Panc1 (cell line): ENCODE measurements around the gene CENPU. TPM values are rescaled to one million over a fixed set of nuclear protein-coding genes. Genes with fewer than 3 reads are reported as not detected.

ENCODE experiments used
- ATAC-seq: fragments of 200-7000 bp; cut with Tn5 transposase; 2 replicates; pipeline ENCODE4 v1.9.1; 2020; ENCODE audit warnings: mild to moderate bottlenecking, moderate library complexity
- BruUV-seq: library from RNA; stranded (reverse); fragments of 400-500 nt; replicated peaks from 2 replicates; lab custom pipeline; 2021; lab: Mats Ljungman, UMichigan
- CTCF ChIA-PET: fragments of 300-600 bp; sonication (Branson Sonifier 250); formaldehyde crosslinking; loops from one replicate; lab custom pipeline; 2022; ENCODE audit warnings: antibody characterized with exemption; lab: Charles Lee
- POLR2A ChIA-PET: fragments of 300-600 bp; sonication (Branson Sonifier 250); formaldehyde crosslinking; loops from one replicate; lab custom pipeline; 2022; ENCODE audit warnings: antibody characterized with exemption; lab: Charles Lee
- DNase-seq: peaks from one replicate; pipeline ENCODE4 v3.0.0-alpha.2; 2010; ENCODE audit warnings: low read depth, low spot score
- H3K27ac ChIP-seq: 2 replicates; pipeline ENCODE4 v1.5.1; 2011; ENCODE audit warnings: mild to moderate bottlenecking, low read length, inconsistent platforms
- H3K27me3 ChIP-seq: fragments of 200-500 bp; sonication (Bioruptor generic); 2 replicates; pipeline ENCODE4 v1.6.0; 2014; ENCODE audit warnings: low read length, inconsistent platforms; ENCODE audit not compliant: control insufficient read depth, insufficient read depth
- H3K36me3 ChIP-seq: fragments of 200-500 bp; sonication (Bioruptor generic); 2 replicates; pipeline ENCODE4 v1.5.1; 2014; ENCODE audit warnings: inconsistent platforms, mild to moderate bottlenecking, low read length, moderate library complexity; ENCODE audit not compliant: control insufficient read depth, insufficient read depth
- H3K4me1 ChIP-seq: 2 replicates; pipeline ENCODE4 v1.5.1; 2011; ENCODE audit warnings: inconsistent platforms, mild to moderate bottlenecking, low read length, moderate library complexity; ENCODE audit not compliant: control insufficient read depth, insufficient read depth
- H3K4me3 ChIP-seq, 2 experiments: 2 replicates each; pipeline ENCODE4 v1.5.1; 2011 to 2012; ENCODE audit warnings: low read depth in 2 of 2, low read length in 2 of 2, mild to moderate bottlenecking in 2 of 2, inconsistent platforms in 1 of 2, moderate library complexity in 1 of 2
- H3K9me3 ChIP-seq: fragments of 200-500 bp; sonication (Bioruptor generic); 2 replicates; pipeline ENCODE4 v1.5.1; 2014; ENCODE audit warnings: low read depth, mild to moderate bottlenecking, inconsistent platforms, low read length, moderate library complexity; ENCODE audit not compliant: control insufficient read depth, insufficient read depth
- CTCF ChIP-seq: fragments of 450-650 bp; IDR thresholded peaks from 2 replicates; pipeline ENCODE4 v1.5.1; 2017; ENCODE audit warnings: mild to moderate bottlenecking
- POLR2AphosphoS5 ChIP-seq: IDR thresholded peaks from 2 replicates; pipeline ENCODE4 v1.6.1; 2012; ENCODE audit warnings: mild to moderate bottlenecking, low read depth, low read length, moderate library complexity
- REST ChIP-seq, 2 experiments: IDR thresholded peaks; 2 replicates each; pipeline ENCODE4 v1.6.1; 2011 to 2012; ENCODE audit warnings: low read depth in 2 of 2, control low read depth in 1 of 2, low read length in 1 of 2, mild to moderate bottlenecking in 1 of 2, moderate library complexity in 1 of 2; ENCODE audit not compliant: insufficient read depth in 1 of 2
- SIN3A ChIP-seq: IDR thresholded peaks from 2 replicates; pipeline ENCODE4 v1.6.1; 2012; ENCODE audit warnings: low read depth, mild to moderate bottlenecking, low read length, moderate library complexity, borderline replicate concordance; ENCODE audit not compliant: insufficient read depth
- TCF7L2 ChIP-seq: IDR thresholded peaks from 2 replicates; pipeline ENCODE4 v1.6.1; 2011; ENCODE audit warnings: mild to moderate bottlenecking, low read depth, low read length, inconsistent platforms
- in situ Hi-C: cut with HindIII; loops from 2 replicates; pipeline ENCODE4 v1.10.0; 2016; ENCODE audit warnings: low sequenced_read_pairs, low pct_unique_long_range_greater_than_20kb
- intact Hi-C: fragments of 100-400 bp; cut with micrococcal nuclease; formaldehyde crosslinking; loops from one replicate; pipeline ENCODE4 v1.10.0; 2022; ENCODE audit not compliant: unreplicated experiment
- total RNA-seq: library from RNA; stranded (reverse); gene quantifications from one replicate; pipeline ENCODE4 v1.2.1, GENCODE V29; 2021; ENCODE audit not compliant: unreplicated experiment

The CENPU gene
- total RNA-seq, 1 experiment from 2014 or later, result 16.6 TPM

GRCh38 chr4:184751585-184751956, 17.7 kb upstream of the CENPU start:
- CTCF ChIA-PET, result no interaction called here
- intact Hi-C loops, result no loop called here
- in situ Hi-C loops, result no loop called here
- Histone ChIP-seq H3K27ac (no peak overlapping the region), H3K9me3 (no peaks in the 10 kb centered on the region), H3K4me3 (no peak overlapping the region), H3K36me3 (no peaks in the 10 kb centered on the region), H3K27me3 (no peaks in the 10 kb centered on the region), H3K4me1 (no peaks in the 10 kb centered on the region)
- DNase-seq, result no peak
- TF ChIP-seq TCF7L2, result no peak
- TF ChIP-seq SIN3A, result no peak
- TF ChIP-seq REST (IDR thresholded peaks at IDR 0.05; ENCODE audit: insufficient read depth in 1 of 2, low read depth in 2 of 2, low read length in 1 of 2), result no peak
- TF ChIP-seq CTCF, result no peak
- no peak for TF ChIP-seq POLR2AphosphoS5
- POLR2A ChIA-PET, result no interaction called here
- no TSS peak for BruUV-seq
- no peak for ATAC-seq

- no peaks in the 10 kb centered on the region for H3K9me3 ChIP-seq
- TF ChIP-seq TCF7L2 (no peak), SIN3A (no peak)
- intact Hi-C loops, result no loop called here
- ATAC-seq (no peak), DNase-seq (no peak)
- no peak overlapping the region for H3K27ac ChIP-seq
- H3K36me3 ChIP-seq, result no peaks in the 10 kb centered on the region
- ChIA-PET POLR2A (interaction anchor here (0.5 kb wide), 1 partner anchor 226 kb away, joined by 3 read pairs; no protein-coding TSS in a partner anchor), CTCF (no interaction called here)
- no TSS peak for BruUV-seq
- no peaks in the 10 kb centered on the region for H3K27me3 ChIP-seq
- H3K4me1 ChIP-seq, result no peaks in the 10 kb centered on the region
- in situ Hi-C loops, result no loop called here
- H3K4me3 ChIP-seq, result no peak overlapping the region
Observed at GRCh38 chr4:184750926-184751584, 17.2 kb upstream of the CENPU start.

- ATAC-seq (no peak), DNase-seq (no peak)
- in situ Hi-C loops (no loop called here), intact Hi-C loops (loop anchor here (10.0 kb wide), 1 partner anchor 257 kb away; no protein-coding TSS in a partner anchor)
- Histone ChIP-seq H3K36me3 (no peaks in the 10 kb centered on the region), H3K27me3 (no peaks in the 10 kb centered on the region), H3K27ac (no peak overlapping the region), H3K4me3 (no peak overlapping the region), H3K9me3 (no peaks in the 10 kb centered on the region), H3K4me1 (no peaks in the 10 kb centered on the region)
- ChIA-PET CTCF (no interaction called here), POLR2A (no interaction called here)
- no peak for TF ChIP-seq REST (IDR thresholded peaks at IDR 0.05; ENCODE audit: insufficient read depth in 1 of 2, low read depth in 2 of 2, low read length in 1 of 2)
- TF ChIP-seq TCF7L2, result no peak
- no peak for TF ChIP-seq POLR2AphosphoS5
- TF ChIP-seq SIN3A, result no peak
- TF ChIP-seq CTCF, result no peak
- no TSS peak for BruUV-seq
Observed at GRCh38 chr4:184748251-184748652, 14.4 kb upstream of the CENPU start.
